8988T (cell line): Measurements from ENCODE around the gene SYT17.
A peak's percentile ranks its signal among the peaks of the same experiment; 100 is the strongest.

Experiments
- DNase-seq: peaks from one replicate; pipeline ENCODE4 v3.0.0; 2011

The SYT17 gene

GRCh38 chr16:19167710-19168370 is at the start of gene SYT17:
Gene SYT17, plus strand, starts transcription at chr16:19168240. Its CDS starts 407 bp downstream, at chr16:19168647.
- DNase-seq: peak; percentile 76

- DNase-seq: no peak
Observed at GRCh38 chr16:19118938-19119431, 49.1 kb upstream of the SYT17 start.

- DNase-seq: no peak
Observed at GRCh38 chr16:19119564-19119963, 48.5 kb upstream of the SYT17 start.

- DNase-seq: no peak
Observed at GRCh38 chr16:19123535-19124178, 44.4 kb upstream of the SYT17 start.

GRCh38 chr16:19126300-19126699 is 41.7 kb upstream of the SYT17 start:
- DNase-seq: no peak

- no peak for DNase-seq
Observed at GRCh38 chr16:19127205-19127604, 40.8 kb upstream of the SYT17 start.

- no peak for DNase-seq
Observed at GRCh38 chr16:19127674-19128131, 40.3 kb upstream of the SYT17 start.

GRCh38 chr16:19128454-19129200 is 39.4 kb upstream of the SYT17 start:
- DNase-seq: no peak

GRCh38 chr16:19130385-19130784 is 37.7 kb upstream of the SYT17 start:
- no peak for DNase-seq

- DNase-seq: no peak
Observed at GRCh38 chr16:19130852-19131824, 36.9 kb upstream of the SYT17 start.

- DNase-seq: no peak
Observed at GRCh38 chr16:19131825-19132218, 36.2 kb upstream of the SYT17 start.

- no peak for DNase-seq
Observed at GRCh38 chr16:19132255-19132654, 35.8 kb upstream of the SYT17 start.

- no peak for DNase-seq
Observed at GRCh38 chr16:19132898-19133297, 35.1 kb upstream of the SYT17 start.

GRCh38 chr16:19133600-19133999 is 34.4 kb upstream of the SYT17 start:
- DNase-seq: no peak

GRCh38 chr16:19135201-19135842 is 32.7 kb upstream of the SYT17 start:
- no peak for DNase-seq

- no peak for DNase-seq
Observed at GRCh38 chr16:19135896-19136438, 32.1 kb upstream of the SYT17 start.

GRCh38 chr16:19136549-19137196 is 31.4 kb upstream of the SYT17 start:
- no peak for DNase-seq

- DNase-seq: no peak
Observed at GRCh38 chr16:19137201-19138128, 30.6 kb upstream of the SYT17 start.

GRCh38 chr16:19138601-19139000 is 29.4 kb upstream of the SYT17 start:
- no peak for DNase-seq
